Measurements from ENCODE around the gene RYR3.

Gene RYR3

DNA sequence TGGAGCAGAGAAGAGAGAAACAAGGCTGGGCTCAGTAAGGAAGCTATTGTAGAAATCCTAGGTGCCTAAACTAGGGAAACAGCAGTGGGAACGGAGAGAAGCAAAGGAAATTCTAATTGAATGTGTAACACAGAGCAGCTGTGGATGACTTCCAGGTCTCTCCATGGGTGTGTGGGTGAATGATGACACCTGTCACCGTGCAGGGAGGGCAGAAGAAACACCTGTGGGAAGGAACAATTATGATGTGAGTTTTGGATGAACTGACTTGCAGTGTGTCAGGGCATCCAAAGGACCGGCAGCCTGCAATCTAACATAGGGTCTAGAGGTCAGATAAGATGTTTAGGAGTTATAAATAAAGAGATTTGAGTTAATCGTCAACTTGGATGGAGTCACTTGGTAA is 144.2 kb downstream of the RYR3 start:
- DNase-seq = no peak

GRCh38 chr15:33458421-33458820 is 147.7 kb downstream of the RYR3 start:
- DNase-seq = no peak

DNA sequence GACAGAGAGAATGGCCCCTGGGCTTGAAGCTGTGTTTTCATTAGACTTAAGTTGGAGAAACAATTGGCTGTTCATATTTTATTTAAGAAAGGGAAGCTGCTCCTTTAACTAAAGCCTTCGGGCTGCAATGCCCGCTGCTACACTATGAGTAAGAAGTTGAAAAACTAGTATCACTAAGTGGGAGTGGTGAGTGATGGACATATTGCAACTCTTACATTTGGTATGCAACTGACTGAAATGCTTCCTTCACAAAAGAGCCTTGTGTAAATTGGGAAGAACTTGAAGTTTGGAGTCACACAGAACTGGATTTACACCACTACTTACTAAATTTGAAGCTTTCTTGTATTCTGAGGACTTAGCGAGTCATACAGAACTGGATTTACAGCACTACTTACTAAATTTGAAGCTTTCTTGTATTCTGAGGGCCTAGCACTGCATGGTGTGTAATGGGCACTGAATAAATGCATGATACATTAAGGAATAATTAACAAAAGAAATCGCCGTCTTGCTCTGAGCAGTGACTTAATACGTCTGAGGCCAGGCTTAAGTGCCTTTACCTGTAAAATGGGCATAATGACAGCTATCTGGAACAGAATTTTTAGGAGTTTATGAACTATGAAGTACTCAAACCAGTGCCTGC is 149.5 kb downstream of the RYR3 start:
- no peak for DNase-seq

GRCh38 chr15:33461671-33462070 is 150.9 kb downstream of the RYR3 start:
- no peak for DNase-seq

- no peak for DNase-seq
Observed at GRCh38 chr15:33467146-33467815, 156.5 kb downstream of the RYR3 start.

GRCh38 chr15:33467816-33468163 is 157.0 kb downstream of the RYR3 start:
- no peak for DNase-seq

DNA sequence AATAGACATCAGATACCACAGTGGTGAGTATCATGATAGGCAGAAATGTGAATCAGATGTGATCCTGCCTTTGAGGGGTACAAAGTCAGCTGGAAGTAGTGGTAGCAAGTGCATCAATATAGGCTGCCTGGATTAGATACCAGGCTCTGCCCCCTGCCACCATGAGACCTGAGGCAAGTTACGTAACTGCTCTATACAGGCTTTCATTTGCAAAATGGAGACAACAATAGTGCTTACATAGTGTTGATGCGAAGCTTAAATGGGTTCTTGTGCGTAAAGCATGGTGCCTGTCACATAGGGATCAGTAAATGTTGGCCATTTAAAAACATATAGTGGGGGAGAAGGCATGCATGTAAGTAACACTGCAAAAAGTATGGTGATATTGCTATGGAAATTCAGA is 158.0 kb downstream of the RYR3 start:
- no peak for DNase-seq

- DNase-seq = no peak
Observed at GRCh38 chr15:33473005-33473404, 162.2 kb downstream of the RYR3 start.

DNA sequence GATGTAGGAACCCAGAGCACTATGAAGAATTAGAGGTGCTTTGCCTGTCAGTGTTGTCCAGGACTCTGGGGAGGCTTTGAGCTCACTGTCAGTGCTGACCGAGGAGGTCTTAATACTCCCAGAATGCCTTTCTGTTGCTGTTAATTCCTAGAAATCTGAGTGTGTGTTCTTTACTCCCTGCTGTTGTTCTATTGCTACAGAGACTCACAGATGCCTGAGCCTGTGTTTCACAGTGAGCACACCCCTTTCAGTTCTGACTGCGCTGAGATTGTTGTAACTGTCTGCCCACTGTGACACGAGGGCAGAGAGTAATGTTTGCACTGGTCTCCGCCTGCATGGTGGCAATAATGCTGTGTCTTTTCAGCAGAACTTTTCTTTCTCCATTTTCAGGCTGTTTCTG is 162.9 kb downstream of the RYR3 start:
- DNase-seq = no peak

- DNase-seq = no peak
Observed at GRCh38 chr15:33476076-33476475, 165.3 kb downstream of the RYR3 start.

DNA sequence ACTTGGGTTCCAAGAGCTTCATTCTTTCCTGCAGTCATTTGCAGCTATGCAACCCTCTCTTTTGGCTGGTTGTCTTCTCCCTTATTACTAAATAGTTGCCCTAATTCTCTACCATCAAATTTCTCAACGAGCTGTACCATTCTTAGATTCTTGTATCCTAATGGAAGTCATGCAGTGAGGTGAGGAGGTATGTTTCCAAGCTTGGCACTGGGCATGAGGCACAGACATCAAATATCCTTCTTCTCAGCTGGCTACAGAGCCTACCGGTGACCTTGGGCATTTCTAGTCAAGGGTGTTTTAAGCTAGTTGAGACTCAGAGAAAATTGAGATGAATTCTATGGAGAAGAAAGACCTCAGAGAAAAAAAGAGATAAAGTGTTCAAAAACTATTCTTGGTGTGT is 166.1 kb downstream of the RYR3 start:
- no peak for DNase-seq

DNA sequence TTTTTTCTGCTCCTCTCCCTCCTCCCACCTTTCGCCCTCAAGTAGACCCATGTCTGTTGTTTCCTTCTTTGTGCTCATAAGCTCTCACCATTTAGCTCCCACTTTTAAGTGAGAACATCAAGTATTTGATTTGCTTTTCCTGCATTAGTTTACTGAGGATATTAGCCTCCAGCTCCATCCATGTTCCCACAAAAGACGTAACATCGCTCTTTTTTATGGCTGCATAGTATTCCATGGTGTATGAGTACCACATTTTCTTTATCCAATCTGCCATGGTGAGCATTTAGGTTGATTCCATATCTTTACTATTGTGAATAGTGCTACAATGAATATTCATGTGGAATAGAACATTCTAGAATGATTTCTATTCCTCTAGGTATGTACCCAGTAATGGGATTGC is 178.6 kb downstream of the RYR3 start:
- DNase-seq = no peak

- no peak for DNase-seq
Observed at GRCh38 chr15:33490703-33491102, 179.9 kb downstream of the RYR3 start.

DNA sequence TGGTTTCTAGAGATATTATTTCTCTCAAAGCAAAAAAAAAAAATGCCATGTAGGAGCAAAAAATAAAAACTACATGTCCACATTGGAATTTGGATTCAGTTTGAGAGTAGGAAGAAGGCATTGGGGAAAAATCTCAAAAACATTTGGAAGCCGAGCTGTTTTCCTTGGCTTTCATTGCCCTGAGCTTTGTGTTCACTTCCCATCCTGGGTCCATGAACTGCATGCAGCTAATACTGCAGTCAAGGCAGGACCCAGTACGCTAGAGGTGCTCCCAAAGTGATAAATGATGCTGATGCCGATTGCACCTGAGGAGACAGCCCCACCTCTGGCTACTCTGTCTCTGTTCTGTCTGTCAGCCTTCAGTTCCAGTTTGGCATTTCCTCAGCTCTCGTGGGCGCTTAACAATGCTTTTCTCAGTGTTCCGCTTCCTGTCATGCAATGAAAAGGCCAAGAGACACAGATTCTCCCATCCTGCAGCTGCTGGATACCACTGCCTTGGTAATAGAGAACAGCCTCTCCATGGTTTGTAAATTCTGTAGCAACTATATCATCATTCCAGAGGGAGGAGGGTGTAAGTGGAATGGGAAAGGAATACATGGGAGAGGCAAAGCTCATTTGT is 181.8 kb downstream of the RYR3 start:
- no peak for DNase-seq

DNA sequence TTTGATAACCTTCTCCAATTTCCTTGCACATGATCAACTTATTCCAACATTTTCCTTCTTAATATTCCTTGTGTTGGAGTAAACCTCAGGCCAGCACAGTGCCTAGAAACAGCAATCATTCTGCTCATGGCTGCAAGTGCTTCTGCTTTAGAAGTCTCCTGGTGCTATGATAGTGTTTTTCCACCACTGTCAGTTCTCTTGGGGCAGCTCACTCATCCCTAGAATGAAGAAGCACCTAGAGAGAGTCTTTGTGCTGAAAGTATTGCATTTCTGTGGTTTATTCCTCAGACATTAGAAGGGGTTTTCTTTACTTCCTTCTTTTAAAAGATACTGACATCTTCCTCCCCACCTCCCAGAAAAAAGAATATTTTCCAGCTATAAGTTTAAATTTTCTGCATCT is 183.5 kb downstream of the RYR3 start:
- DNase-seq = no peak

DNA sequence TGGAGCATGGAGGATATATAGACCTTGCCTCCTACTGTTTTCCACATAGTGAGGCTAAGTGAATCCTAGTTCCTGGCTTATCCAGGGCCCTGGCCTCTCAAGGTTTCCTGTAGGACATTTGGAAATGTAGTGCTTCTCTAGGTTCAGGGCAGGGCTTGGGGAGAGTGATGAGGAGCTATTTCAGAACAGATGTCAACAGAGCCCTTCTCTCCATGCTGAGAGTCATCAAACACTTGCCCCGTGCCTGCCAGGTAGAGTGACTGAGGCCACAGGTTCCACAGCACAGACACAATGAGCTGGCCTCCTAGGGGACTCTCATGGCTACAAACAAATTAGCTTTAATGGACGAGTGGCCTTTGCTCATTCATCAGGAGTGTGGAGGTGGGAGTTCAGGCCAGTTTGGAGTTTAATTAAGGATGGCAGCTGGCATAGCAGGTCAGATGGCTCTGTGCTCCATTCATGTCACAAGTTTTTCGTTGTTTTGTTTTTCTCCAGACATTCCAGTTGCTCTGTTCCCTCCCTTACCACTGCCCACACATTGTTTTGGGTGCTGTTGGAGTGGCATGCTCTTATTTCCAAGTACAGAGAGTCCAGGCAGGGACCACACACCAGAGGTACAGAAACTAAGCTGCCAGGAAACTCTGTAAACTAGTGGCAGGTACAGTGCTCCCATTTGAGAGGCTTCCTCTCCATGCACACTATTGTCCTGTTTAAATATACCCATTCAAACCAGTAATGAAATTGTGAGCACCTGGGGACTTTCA is 189.8 kb downstream of the RYR3 start:
- DNase-seq = no peak

DNA sequence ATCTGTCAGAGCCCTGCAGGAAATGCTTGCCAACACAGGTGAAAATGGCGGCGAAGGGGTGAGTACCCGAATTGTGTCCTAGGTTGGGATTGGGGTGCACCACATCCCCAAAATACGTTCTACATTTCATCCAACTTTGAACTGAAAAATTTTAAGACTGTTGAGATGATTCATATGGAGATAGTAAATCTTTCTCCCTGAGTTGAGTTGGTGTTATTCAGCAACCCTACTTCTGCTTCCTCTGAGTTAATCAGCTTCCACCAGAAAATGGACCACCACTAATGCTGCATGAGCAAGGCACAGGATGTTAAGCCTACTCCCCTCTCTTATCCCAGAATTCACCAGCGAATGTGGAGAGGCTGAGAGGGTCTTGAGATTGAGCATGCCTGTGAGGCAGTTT is 192.9 kb downstream of the RYR3 start:
- no peak for DNase-seq

- no peak for DNase-seq
Observed at GRCh38 chr15:33506781-33507296, 196.1 kb downstream of the RYR3 start.

DNA sequence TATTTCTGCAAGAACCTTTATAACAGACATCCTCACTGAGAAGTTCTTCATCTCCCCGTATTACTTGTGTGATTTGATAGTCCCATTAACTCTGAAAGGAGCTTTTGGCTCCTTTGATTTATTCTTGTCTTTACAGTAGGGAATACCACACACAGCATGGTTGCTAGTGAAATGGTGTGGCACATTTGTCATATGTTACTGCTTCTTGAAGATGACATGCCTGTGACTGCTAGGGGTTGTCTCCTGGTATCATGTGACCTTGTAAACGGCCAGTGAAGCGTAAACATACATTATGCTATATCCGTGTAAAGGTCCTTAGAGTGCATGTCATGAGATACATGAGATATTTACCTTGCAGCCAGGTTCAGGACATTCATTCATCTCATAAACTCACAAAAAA is 197.9 kb downstream of the RYR3 start:
- no peak for DNase-seq

GRCh38 chr15:33515121-33515520 is 204.4 kb downstream of the RYR3 start:
- DNase-seq = no peak

- no peak for DNase-seq
Observed at GRCh38 chr15:33516563-33516962, 205.8 kb downstream of the RYR3 start.

- no peak for DNase-seq
Observed at GRCh38 chr15:33517944-33518343, 207.2 kb downstream of the RYR3 start.

- no peak for DNase-seq
Observed at GRCh38 chr15:33518421-33518820, 207.7 kb downstream of the RYR3 start.

- DNase-seq = no peak
Observed at GRCh38 chr15:33524274-33524673, 213.5 kb downstream of the RYR3 start.
